Right renal cortex interstitium (tissue), 3 donors: Measurements from ENCODE around the gene MIGA2. TPM values are rescaled to one million over a fixed set of nuclear protein-coding genes. Genes with fewer than 3 reads are reported as not detected.

Source experiments
- DNase-seq, 3 donors: peaks; one replicate each; pipeline ENCODE4 v3.0.0-alpha.2; 2013; ENCODE audit warnings: low read depth in 3 of 3, low spot score in 2 of 3
- polyA plus RNA-seq, 3 donors: library from polyadenylated mRNA; unstranded; fragments of 120-200 nt; gene quantifications; one replicate each; pipeline ENCODE4 v1.2.1, GENCODE V29; 2013; ENCODE audit not compliant: insufficient read length in 3 of 3

MIGA2 gene
- polyA plus RNA-seq, 3 donors: 15.4 to 16.1 (median 15.6) TPM

- no peak for DNase-seq
Observed at GRCh38 chr9:129070696-129071525, 34.5 kb downstream of the MIGA2 start.

GRCh38 chr9:129071526-129072126 lies 35.2 kb downstream of the MIGA2 start:
- no peak for DNase-seq

- no peak for DNase-seq
Observed at GRCh38 chr9:129072171-129072570, 35.7 kb downstream of the MIGA2 start.

GRCh38 chr9:129073404-129073803 lies 37.0 kb downstream of the MIGA2 start:
- DNase-seq: no peak

- DNase-seq: no peak
Observed at GRCh38 chr9:129074106-129074505, 37.7 kb downstream of the MIGA2 start.

- no peak for DNase-seq
Observed at GRCh38 chr9:129075996-129076639, 39.7 kb downstream of the MIGA2 start.

GRCh38 chr9:129076640-129077037 lies 40.2 kb downstream of the MIGA2 start:
- no peak for DNase-seq

- no peak for DNase-seq
Observed at GRCh38 chr9:129077236-129077635, 40.8 kb downstream of the MIGA2 start.

- no peak for DNase-seq
Observed at GRCh38 chr9:129078691-129079503, 42.5 kb downstream of the MIGA2 start.

- no peak for DNase-seq
Observed at GRCh38 chr9:129079829-129080228, 43.4 kb downstream of the MIGA2 start.

- no peak for DNase-seq
Observed at GRCh38 chr9:129080298-129080600, 43.8 kb downstream of the MIGA2 start.

- DNase-seq: peak; percentile 92 to 98 (median 96)
Observed at GRCh38 chr9:129080601-129081387, 44.4 kb downstream of the MIGA2 start, which contains the start of gene DOLPP1. TSS of gene DOLPP1 (plus strand) at chr9:129081111. CDS start at chr9:129081132, 21 bp downstream.

- DNase-seq: no peak
Observed at GRCh38 chr9:129081388-129081904, 45.0 kb downstream of the MIGA2 start.

GRCh38 chr9:129084087-129084486 lies 47.7 kb downstream of the MIGA2 start:
- DNase-seq: no peak

GRCh38 chr9:129089246-129089645 lies 52.8 kb downstream of the MIGA2 start:
- no peak for DNase-seq

- DNase-seq: no peak
Observed at GRCh38 chr9:129093602-129094386, 57.4 kb downstream of the MIGA2 start.

GRCh38 chr9:129094387-129095169 lies 58.2 kb downstream of the MIGA2 start:
- no peak for DNase-seq

GRCh38 chr9:129095170-129095667 lies 58.8 kb downstream of the MIGA2 start:
- no peak for DNase-seq
